ENCODE data around the gene RUBCN.

Gene RUBCN

GRCh38 chr3:197687570-197687969 is 49.1 kb downstream of the RUBCN start:
- DNase-seq = no peak
- H3K9me3 Mint-ChIP-seq = no peaks in the 10 kb centered on the region
- TF ChIP-seq CTCF (IDR thresholded peaks at IDR 0.05) = no peak
- H3K36me3 Mint-ChIP-seq (ENCODE audit: low read depth) = peaks cover 46% of the 10 kb centered on the region
- H3K4me1 Mint-ChIP-seq = peaks cover 27% of the 10 kb centered on the region
- H3K4me3 Mint-ChIP-seq = no peak overlapping the region
- no peak overlapping the region for H3K27ac Mint-ChIP-seq
- no peaks in the 10 kb centered on the region for H3K27me3 Mint-ChIP-seq (ENCODE audit: low read depth, poor library complexity)

GRCh38 chr3:197686899-197687298 is 49.8 kb downstream of the RUBCN start:
- Mint-ChIP-seq H3K4me3 (no peak overlapping the region), H3K36me3 (ENCODE audit: low read depth) (peaks cover 46% of the 10 kb centered on the region), H3K27me3 (ENCODE audit: low read depth, poor library complexity) (no peaks in the 10 kb centered on the region), H3K9me3 (no peaks in the 10 kb centered on the region), H3K27ac (no peak overlapping the region), H3K4me1 (peaks cover 20% of the 10 kb centered on the region)
- no peak for TF ChIP-seq CTCF (IDR thresholded peaks at IDR 0.05)
- no peak for DNase-seq

- Mint-ChIP-seq H3K27ac (no peak overlapping the region), H3K27me3 (ENCODE audit: low read depth, poor library complexity) (no peaks in the 10 kb centered on the region), H3K4me1 (peaks cover 17% of the 10 kb centered on the region), H3K9me3 (peaks cover under 1% of the 10 kb centered on the region), H3K36me3 (ENCODE audit: low read depth) (peaks cover 50% of the 10 kb centered on the region), H3K4me3 (no peak overlapping the region)
- TF ChIP-seq CTCF (IDR thresholded peaks at IDR 0.05) = no peak
- no peak for DNase-seq
Measured at GRCh38 chr3:197685546-197685945, 51.2 kb downstream of the RUBCN start.

GRCh38 chr3:197683191-197683590 is 53.5 kb downstream of the RUBCN start:
- Mint-ChIP-seq H3K9me3 (peaks cover 10% of the 10 kb centered on the region), H3K4me1 (peaks cover 17% of the 10 kb centered on the region), H3K4me3 (no peak overlapping the region), H3K27ac (no peak overlapping the region), H3K36me3 (ENCODE audit: low read depth) (peaks cover 48% of the 10 kb centered on the region), H3K27me3 (ENCODE audit: low read depth, poor library complexity) (no peaks in the 10 kb centered on the region)
- no peak for DNase-seq
- no peak for TF ChIP-seq CTCF (IDR thresholded peaks at IDR 0.05)

GRCh38 chr3:197682713-197683112 is 54.0 kb downstream of the RUBCN start:
- no peaks in the 10 kb centered on the region for H3K27me3 Mint-ChIP-seq (ENCODE audit: low read depth, poor library complexity)
- no peak overlapping the region for H3K4me3 Mint-ChIP-seq
- no peak overlapping the region for H3K27ac Mint-ChIP-seq
- no peak for TF ChIP-seq CTCF (IDR thresholded peaks at IDR 0.05)
- peaks cover 17% of the 10 kb centered on the region for H3K4me1 Mint-ChIP-seq
- H3K36me3 Mint-ChIP-seq (ENCODE audit: low read depth) = peaks cover 52% of the 10 kb centered on the region
- DNase-seq = no peak
- peaks cover 12% of the 10 kb centered on the region for H3K9me3 Mint-ChIP-seq

- no peaks in the 10 kb centered on the region for H3K27me3 Mint-ChIP-seq (ENCODE audit: low read depth, poor library complexity)
- no peak for TF ChIP-seq CTCF (IDR thresholded peaks at IDR 0.05)
- DNase-seq = no peak
- peaks cover 12% of the 10 kb centered on the region for H3K9me3 Mint-ChIP-seq
- peaks cover 53% of the 10 kb centered on the region for H3K36me3 Mint-ChIP-seq (ENCODE audit: low read depth)
- no peak overlapping the region for H3K4me3 Mint-ChIP-seq
- no peak overlapping the region for H3K27ac Mint-ChIP-seq
- peaks cover 11% of the 10 kb centered on the region for H3K4me1 Mint-ChIP-seq
Measured at GRCh38 chr3:197680955-197681521, 55.7 kb downstream of the RUBCN start.

Data from nephron progenitor cell (in vitro differentiated cells).